HCT116 (cell line): Measurements from ENCODE around the gene ANAPC2. TPM values are rescaled to one million over a fixed set of nuclear protein-coding genes. Genes with fewer than 3 reads are reported as not detected.

ENCODE experiments used
- ATAC-seq: fragments of 200-7000 bp; cut with Tn5 transposase; 2 replicates; pipeline ENCODE4 v1.9.1; 2020; ENCODE audit warnings: mild to moderate bottlenecking, moderate library complexity
- BruUV-seq: library from RNA; stranded (reverse); fragments of 400-500 nt; replicated peaks from 2 replicates; lab custom pipeline; 2021; lab: Mats Ljungman, UMichigan
- CTCF ChIA-PET: fragments of 300-600 bp; sonication (Branson Sonifier 250); formaldehyde crosslinking; loops from one replicate; lab custom pipeline; 2021; ENCODE audit warnings: antibody characterized with exemption; lab: Charles Lee
- POLR2A ChIA-PET: fragments of 300-600, 350-600 bp; sonication (Branson Sonifier 250); formaldehyde crosslinking; loops from one replicate; lab custom pipeline; 2021; ENCODE audit warnings: antibody characterized with exemption; lab: Charles Lee
- RAD21 ChIA-PET, 2 experiments: fragments of 300-600 bp; sonication (Branson Sonifier 250); formaldehyde crosslinking; loops; one replicate each; lab custom pipeline; 2023; ENCODE audit warnings: low total read pairs in 2 of 2; ENCODE audit not compliant: uncharacterized antibody in 2 of 2, unreplicated experiment in 2 of 2, low non-redundant PET in 1 of 2; lab: Charles Lee
- DNase-seq: peaks from one replicate; pipeline ENCODE4 v3.0.0-alpha.2; 2010; ENCODE audit warnings: low read depth, low spot score
- H2AFZ ChIP-seq: fragments of 200-600 bp; shearing (Covaris generic), sonication (generic); 2 replicates; pipeline ENCODE4 v1.6.1; 2017; ENCODE audit warnings: low read depth, mixed run types, mixed read lengths, antibody characterized with exemption, low read length; ENCODE audit not compliant: poor library complexity, severe bottlenecking
- H3K27ac ChIP-seq: 2 replicates; pipeline ENCODE4 v1.5.1; 2012; ENCODE audit warnings: low read depth, low read length
- H3K27me3 ChIP-seq: fragments of 200-600 bp; sonication (generic); 2 replicates; pipeline ENCODE4 v1.6.1; 2016; ENCODE audit warnings: mixed run types, low read length, mixed read lengths; ENCODE audit not compliant: insufficient read depth
- H3K36me3 ChIP-seq, 2 experiments: fragments of 200-500 bp in 1 of 2; fragments of 200-600 bp in 1 of 2; sonication (Bioruptor generic) in 1 of 2; sonication (generic) in 1 of 2; 2 replicates each; pipeline versions ENCODE4 v1.5.1 to v1.6.1; 2014 to 2016; ENCODE audit warnings: low read length in 2 of 2, inconsistent platforms in 1 of 2, mixed read lengths in 1 of 2, mixed run types in 1 of 2; ENCODE audit not compliant: insufficient read depth in 2 of 2, control insufficient read depth in 1 of 2
- H3K4me1 ChIP-seq, 2 experiments: fragments of 200-600 bp in 1 of 2; sonication (generic) in 1 of 2; 2 replicates each; pipeline versions ENCODE4 v1.5.1 to v1.6.1; 2012 to 2017; ENCODE audit warnings: low read length in 2 of 2, inconsistent platforms in 1 of 2, mild to moderate bottlenecking in 1 of 2, mixed read lengths in 1 of 2, mixed run types in 1 of 2, moderate library complexity in 1 of 2; ENCODE audit not compliant: insufficient read depth in 2 of 2, control insufficient read depth in 1 of 2
- H3K4me2 ChIP-seq: fragments of 200-600 bp; sonication (generic); 2 replicates; pipeline ENCODE4 v1.6.1; 2017; ENCODE audit warnings: mixed run types, low read length, mixed read lengths
- H3K4me3 ChIP-seq, 2 experiments: fragments of 200-600 bp in 1 of 2; sonication (generic) in 1 of 2; replicated peaks in 1 of 2; 2 replicates each; pipeline ENCODE4 v1.5.1; 2011 to 2016; ENCODE audit warnings: low read length in 2 of 2, control low read depth in 1 of 2, low read depth in 1 of 2, mild to moderate bottlenecking in 1 of 2, mixed read lengths in 1 of 2, mixed run types in 1 of 2
- H3K79me2 ChIP-seq: fragments of 200-600 bp; sonication (generic); 2 replicates; pipeline ENCODE4 v1.6.1; 2017; ENCODE audit warnings: mild to moderate bottlenecking, mixed run types, low read length, moderate library complexity, mixed read lengths; ENCODE audit not compliant: insufficient read depth
- H3K9ac ChIP-seq: fragments of 200-600 bp; sonication (generic); 2 replicates; pipeline ENCODE4 v1.6.1; 2016; ENCODE audit warnings: low read length, mixed read lengths
- H3K9me2 ChIP-seq: fragments of 200-600 bp; sonication (generic), shearing (Covaris generic); 2 replicates; pipeline ENCODE4 v1.6.1; 2017; ENCODE audit warnings: mixed run types, mild to moderate bottlenecking, moderate library complexity; ENCODE audit not compliant: insufficient read depth
- H3K9me3 ChIP-seq, 2 experiments: fragments of 200-500 bp in 1 of 2; fragments of 200-600 bp in 1 of 2; sonication (Bioruptor generic) in 1 of 2; sonication (generic) in 1 of 2; 2 replicates each; pipeline ENCODE4 v1.6.1; 2014 to 2017; ENCODE audit warnings: low read length in 2 of 2, mixed read lengths in 2 of 2, inconsistent platforms in 1 of 2, low read depth in 1 of 2, mild to moderate bottlenecking in 1 of 2, mixed run types in 1 of 2, moderate library complexity in 1 of 2; ENCODE audit not compliant: control insufficient read depth in 1 of 2, insufficient read depth in 1 of 2
- H4K20me1 ChIP-seq: fragments of 200-600 bp; sonication (generic), shearing (Covaris generic); 2 replicates; pipeline ENCODE4 v1.6.1; 2017; ENCODE audit warnings: mixed run types, mild to moderate bottlenecking, moderate library complexity; ENCODE audit not compliant: insufficient read depth
- EZH2 ChIP-seq: fragments of 200-600 bp; sonication (generic); IDR thresholded peaks from 2 replicates; pipeline ENCODE4 v1.6.1; 2017; ENCODE audit warnings: antibody characterized with exemption, mixed run types
- EZH2phosphoT487 ChIP-seq: fragments of 200-600 bp; IDR thresholded peaks from 2 replicates; pipeline ENCODE4 v1.6.1; 2018; ENCODE audit warnings: antibody characterized with exemption, borderline replicate concordance
- SP1 ChIP-seq: IDR thresholded peaks from 2 replicates; pipeline ENCODE4 v1.6.1; 2012; ENCODE audit warnings: low read depth
- SRF ChIP-seq: IDR thresholded peaks from 2 replicates; pipeline ENCODE4 v1.6.1; 2012; ENCODE audit warnings: low read depth
- ZNF274 ChIP-seq: fragments of 200-500 bp; sonication (Bioruptor generic); IDR thresholded peaks from 2 replicates; pipeline ENCODE4 v1.6.1; 2014; ENCODE audit warnings: mild to moderate bottlenecking, low read depth, low read length, inconsistent platforms
- intact Hi-C: fragments of 100-400 bp; cut with micrococcal nuclease; formaldehyde crosslinking; loops from 2 replicates; pipeline ENCODE4 v1.10.0; 2022
- total RNA-seq: library from RNA; stranded (reverse); gene quantifications from one replicate; pipeline ENCODE4 v1.2.1, GENCODE V29; 2021; ENCODE audit not compliant: unreplicated experiment
- TF ChIP-seq, protein P1 (sequence below), 3 experiments: fragments of 200-600 bp in 1 of 3; sonication (generic) in 1 of 3; IDR thresholded peaks in 2 of 3; conservative IDR thresholded peaks in 1 of 3; 2 replicates each; pipeline ENCODE4 v1.5.1; 2012 to 2017; ENCODE audit warnings: low read depth in 2 of 3, low read length in 2 of 3, antibody characterized with exemption in 1 of 3, borderline replicate concordance in 1 of 3, control low read depth in 1 of 3, mild to moderate bottlenecking in 1 of 3, mixed read lengths in 1 of 3, mixed run types in 1 of 3, moderate library complexity in 1 of 3; ENCODE audit not compliant: insufficient read depth in 1 of 3
- TF ChIP-seq, protein P2 (sequence below): IDR thresholded peaks from 2 replicates; pipeline ENCODE4 v1.6.1; 2012

Gene ANAPC2
- total RNA-seq, 1 experiment from 2014 or later = 75.5 TPM

DNA sequence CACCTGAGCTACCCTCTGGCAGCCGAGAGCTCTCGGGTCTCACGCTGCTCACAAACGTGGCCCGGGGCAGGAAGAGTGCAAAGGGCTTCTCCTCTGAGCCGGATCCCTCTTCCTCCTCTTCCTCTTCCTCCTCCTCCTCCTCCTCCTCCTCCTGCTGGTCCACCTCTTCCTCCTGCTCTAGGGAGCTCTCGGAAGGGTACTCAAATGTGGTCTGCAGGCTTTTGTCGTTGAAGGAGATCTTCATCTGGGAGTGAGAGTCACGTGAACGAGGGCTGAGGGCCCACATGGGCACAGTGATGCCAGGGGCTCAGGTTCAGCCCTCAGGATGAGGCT, 4.1 kb upstream of the ANAPC2 start:
- intact Hi-C loops = no loop called here
- Histone ChIP-seq H3K4me1 (peaks cover 26 to 42% of the 10 kb centered on the region in 2 experiments), H3K9ac (no peak overlapping the region), H3K27ac (no peak overlapping the region), H3K9me2 (no peaks in the 10 kb centered on the region), H3K4me2 (no peak overlapping the region), H4K20me1 (no peaks in the 10 kb centered on the region), H2AFZ (no peak overlapping the region), H3K36me3 (peaks cover 0 to 7% of the 10 kb centered on the region in 2 experiments; a peak in 1 of 4 replicates), H3K79me2 (peaks cover 39% of the 10 kb centered on the region), H3K27me3 (no peaks in the 10 kb centered on the region), H3K4me3 (no peak overlapping the region), H3K9me3 (no peaks in the 10 kb centered on the region)
- no TSS peak for BruUV-seq
- TF ChIP-seq, protein P1, sequence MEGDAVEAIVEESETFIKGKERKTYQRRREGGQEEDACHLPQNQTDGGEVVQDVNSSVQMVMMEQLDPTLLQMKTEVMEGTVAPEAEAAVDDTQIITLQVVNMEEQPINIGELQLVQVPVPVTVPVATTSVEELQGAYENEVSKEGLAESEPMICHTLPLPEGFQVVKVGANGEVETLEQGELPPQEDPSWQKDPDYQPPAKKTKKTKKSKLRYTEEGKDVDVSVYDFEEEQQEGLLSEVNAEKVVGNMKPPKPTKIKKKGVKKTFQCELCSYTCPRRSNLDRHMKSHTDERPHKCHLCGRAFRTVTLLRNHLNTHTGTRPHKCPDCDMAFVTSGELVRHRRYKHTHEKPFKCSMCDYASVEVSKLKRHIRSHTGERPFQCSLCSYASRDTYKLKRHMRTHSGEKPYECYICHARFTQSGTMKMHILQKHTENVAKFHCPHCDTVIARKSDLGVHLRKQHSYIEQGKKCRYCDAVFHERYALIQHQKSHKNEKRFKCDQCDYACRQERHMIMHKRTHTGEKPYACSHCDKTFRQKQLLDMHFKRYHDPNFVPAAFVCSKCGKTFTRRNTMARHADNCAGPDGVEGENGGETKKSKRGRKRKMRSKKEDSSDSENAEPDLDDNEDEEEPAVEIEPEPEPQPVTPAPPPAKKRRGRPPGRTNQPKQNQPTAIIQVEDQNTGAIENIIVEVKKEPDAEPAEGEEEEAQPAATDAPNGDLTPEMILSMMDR (IDR thresholded peaks at IDR 0.05 in 2 of 3, conservative IDR thresholded peaks at IDR 0.05 in 1 of 3; ENCODE audit: borderline replicate concordance in 1 of 3, insufficient read depth in 1 of 3, low read depth in 2 of 3, low read length in 2 of 3) = no peak
- TF ChIP-seq EZH2phosphoT487 (no peak), EZH2 (no peak), SRF (no peak), SP1 (no peak), ZNF274 (no peak)
- TF ChIP-seq, protein P2, sequence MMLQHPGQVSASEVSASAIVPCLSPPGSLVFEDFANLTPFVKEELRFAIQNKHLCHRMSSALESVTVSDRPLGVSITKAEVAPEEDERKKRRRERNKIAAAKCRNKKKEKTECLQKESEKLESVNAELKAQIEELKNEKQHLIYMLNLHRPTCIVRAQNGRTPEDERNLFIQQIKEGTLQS = no peak
- DNase-seq (no peak), ATAC-seq (no peak)
- RAD21 ChIA-PET = no interaction called here
- CTCF ChIA-PET = no interaction called here
- POLR2A ChIA-PET = no interaction called here
